Parathyroid adenoma (tissue), 2 donors: Measurements from ENCODE around the gene MFSD6.
A peak's percentile ranks its signal among the peaks of the same experiment; 100 is the strongest.

Experiments used
- H2AFZ ChIP-seq: fragments of 300-600 bp; sonication (generic); one replicate; pipeline ENCODE4 v1.7.0; 2017; ENCODE audit warnings: antibody characterized with exemption, mild to moderate bottlenecking
- H3K27ac ChIP-seq: fragments of 300-600 bp; sonication (generic); one replicate; pipeline ENCODE4 v1.7.0; 2017
- H3K27me3 ChIP-seq: fragments of 300-600 bp; sonication (generic); one replicate; pipeline ENCODE4 v1.7.0; 2017; ENCODE audit warnings: low read length; ENCODE audit not compliant: control insufficient read depth, insufficient read depth
- H3K36me3 ChIP-seq: fragments of 300-600 bp; sonication (generic); one replicate; pipeline ENCODE4 v1.7.0; 2017; ENCODE audit warnings: low read length; ENCODE audit not compliant: control insufficient read depth, insufficient read depth
- H3K4me1 ChIP-seq: fragments of 300-600 bp; sonication (generic); one replicate; pipeline ENCODE4 v1.7.0; 2017; ENCODE audit warnings: control low read depth
- H3K4me2 ChIP-seq: fragments of 300-600 bp; sonication (generic); one replicate; pipeline ENCODE4 v1.7.0; 2017; ENCODE audit warnings: low read length
- H3K4me3 ChIP-seq: fragments of 300-600 bp; sonication (generic); one replicate; pipeline ENCODE4 v1.7.0; 2017; ENCODE audit warnings: low read depth, low read length
- H3K79me2 ChIP-seq: fragments of 300-600 bp; sonication (generic); one replicate; pipeline ENCODE4 v1.7.0; 2017; ENCODE audit warnings: control low read depth
- H3K9ac ChIP-seq: fragments of 300-600 bp; sonication (generic); one replicate; pipeline ENCODE4 v1.7.0; 2017; ENCODE audit warnings: mild to moderate bottlenecking
- H3K9me3 ChIP-seq: fragments of 300-600 bp; sonication (generic); one replicate; pipeline ENCODE4 v1.7.0; 2017; ENCODE audit warnings: low read length; ENCODE audit not compliant: control insufficient read depth
- CTCF ChIP-seq: fragments of 300-600 bp; sonication (generic); IDR thresholded peaks from one replicate; pipeline ENCODE4 v1.7.0; 2017; ENCODE audit warnings: antibody characterized with exemption, mild to moderate bottlenecking
- donor health status: primary hyperparathyroidism.

The MFSD6 gene

DNA sequence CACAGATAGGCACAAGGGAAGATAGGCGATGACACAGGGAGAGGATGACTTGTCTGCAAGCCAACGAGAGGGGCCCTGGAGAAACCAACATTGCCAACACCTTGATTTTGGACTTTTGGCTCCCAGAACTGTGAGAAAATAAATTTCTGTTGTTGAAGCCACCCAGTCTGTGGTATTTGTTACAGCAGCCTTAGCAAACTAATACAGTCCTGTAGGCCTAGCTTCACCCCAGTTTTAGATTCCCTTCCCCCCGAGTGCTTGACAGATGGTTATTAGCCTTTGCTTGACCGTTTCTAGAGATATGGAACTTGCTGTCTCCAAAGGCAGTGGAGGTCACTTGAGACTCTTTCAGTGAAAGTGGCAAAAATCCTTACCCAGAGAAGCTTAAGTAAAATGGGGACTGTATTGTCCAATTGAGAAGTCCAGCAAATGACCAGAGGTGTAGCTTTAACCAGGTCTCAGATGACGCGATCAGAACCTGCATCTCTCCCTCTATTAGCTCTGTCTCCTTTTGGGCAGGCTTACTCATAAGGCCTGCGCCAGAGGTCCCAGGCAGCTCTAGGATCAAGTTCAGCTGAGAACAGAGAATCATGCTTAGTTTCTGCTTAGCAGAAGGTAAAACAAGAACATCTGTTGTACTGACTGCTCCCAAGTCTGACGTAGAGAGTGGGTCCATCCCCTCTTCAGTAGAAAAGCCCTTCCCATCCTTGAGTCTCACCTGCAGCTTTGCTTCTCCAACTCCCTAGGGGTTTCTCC, 50.4 kb downstream of the MFSD6 start:
- Histone ChIP-seq H3K27me3 (no peaks in the 10 kb centered on the region), H3K4me1 (peaks cover 44% of the 10 kb centered on the region), H3K36me3 (no peaks in the 10 kb centered on the region), H3K9me3 (no peaks in the 10 kb centered on the region), H3K4me2 (peak overlapping the region; percentile 36), H3K4me3 (no peak overlapping the region), H3K79me2 (peaks cover 49% of the 10 kb centered on the region), H2AFZ (peak overlapping the region; percentile 39), H3K9ac (no peak overlapping the region), H3K27ac (peak overlapping the region; percentile 90)
- TF ChIP-seq CTCF: no peak

DNA sequence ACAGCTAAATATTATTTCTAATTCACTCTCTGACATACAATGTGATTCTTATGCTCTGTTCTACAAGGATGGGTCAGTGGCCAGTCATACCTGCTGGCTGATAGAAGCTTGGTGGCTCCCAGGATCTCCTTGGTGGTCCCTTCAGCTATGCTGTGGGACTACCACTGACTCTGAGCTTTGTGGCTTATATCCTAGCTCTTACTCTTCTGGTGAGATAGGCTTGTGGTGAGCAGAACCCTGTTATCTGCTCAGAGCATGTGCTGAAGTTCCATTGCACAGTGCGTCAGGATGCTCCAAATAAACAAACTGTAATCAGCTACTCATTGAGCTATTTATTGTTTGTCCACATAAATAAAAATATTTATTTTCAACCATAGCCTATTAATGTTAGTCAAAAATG, 51.7 kb downstream of the MFSD6 start:
- Histone ChIP-seq H3K79me2 (peaks cover 55% of the 10 kb centered on the region), H3K4me1 (peaks cover 44% of the 10 kb centered on the region), H3K9me3 (no peaks in the 10 kb centered on the region), H3K4me3 (peak overlapping the region; percentile 28), H3K27ac (peak overlapping the region; percentile 90), H3K9ac (no peak overlapping the region), H3K36me3 (no peaks in the 10 kb centered on the region), H3K27me3 (no peaks in the 10 kb centered on the region), H3K4me2 (peak overlapping the region; percentile 36), H2AFZ (no peak overlapping the region)
- no peak for TF ChIP-seq CTCF

GRCh38 chr2:190460487-190460886, 52.3 kb downstream of the MFSD6 start:
- H2AFZ ChIP-seq: no peak overlapping the region
- H3K36me3 ChIP-seq: no peaks in the 10 kb centered on the region
- peaks cover 60% of the 10 kb centered on the region for H3K79me2 ChIP-seq
- H3K9me3 ChIP-seq: no peaks in the 10 kb centered on the region
- TF ChIP-seq CTCF: no peak
- peaks cover 47% of the 10 kb centered on the region for H3K4me1 ChIP-seq
- H3K27me3 ChIP-seq: no peaks in the 10 kb centered on the region
- H3K4me2 ChIP-seq: no peak overlapping the region
- no peak overlapping the region for H3K9ac ChIP-seq
- peak overlapping the region; percentile 90 for H3K27ac ChIP-seq
- no peak overlapping the region for H3K4me3 ChIP-seq

DNA sequence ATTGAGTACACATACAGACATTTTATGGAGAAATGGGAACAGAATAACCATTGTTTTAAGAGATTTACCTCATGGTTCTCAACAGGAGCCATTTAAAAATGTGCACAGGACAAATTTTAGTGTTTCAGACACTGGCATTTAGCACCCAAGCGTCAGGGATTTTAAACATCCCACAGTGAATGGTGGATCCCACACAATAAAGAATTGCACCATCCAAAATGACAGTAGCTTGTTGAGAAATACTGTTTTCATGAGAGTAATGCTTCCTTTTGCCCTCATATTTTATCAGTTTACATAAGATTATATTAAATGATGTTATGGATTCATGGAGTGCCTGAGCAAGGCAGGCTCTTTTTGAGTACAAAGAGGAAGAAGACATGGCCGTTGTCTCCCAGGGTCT, 54.0 kb downstream of the MFSD6 start:
- Histone ChIP-seq H3K9me3 (no peaks in the 10 kb centered on the region), H3K9ac (no peak overlapping the region), H3K4me1 (peaks cover 58% of the 10 kb centered on the region), H2AFZ (no peak overlapping the region), H3K4me3 (no peak overlapping the region), H3K36me3 (no peaks in the 10 kb centered on the region), H3K27ac (no peak overlapping the region), H3K79me2 (peaks cover 64% of the 10 kb centered on the region), H3K4me2 (no peak overlapping the region), H3K27me3 (no peaks in the 10 kb centered on the region)
- no peak for TF ChIP-seq CTCF

GRCh38 chr2:190462611-190463010, 54.5 kb downstream of the MFSD6 start:
- no peaks in the 10 kb centered on the region for H3K36me3 ChIP-seq
- no peak overlapping the region for H3K4me2 ChIP-seq
- H3K9me3 ChIP-seq: no peaks in the 10 kb centered on the region
- TF ChIP-seq CTCF: no peak
- H3K27ac ChIP-seq: no peak overlapping the region
- no peaks in the 10 kb centered on the region for H3K27me3 ChIP-seq
- H3K4me3 ChIP-seq: no peak overlapping the region
- H3K4me1 ChIP-seq: peaks cover 60% of the 10 kb centered on the region
- H3K79me2 ChIP-seq: peaks cover 64% of the 10 kb centered on the region
- H2AFZ ChIP-seq: no peak overlapping the region
- no peak overlapping the region for H3K9ac ChIP-seq
